ENCODE data around the gene UBP1.
"Not testable (repeated sequence)": the region's sequence is repeated elsewhere in the genome, so short reads cannot be mapped to it uniquely, and the experiment has no call there.

Gene UBP1

GRCh38 chr3:33426068-33426467, 14.1 kb downstream of the UBP1 start:
- DNase-seq (ENCODE audit: low spot score in 2 of 2): no peak
- Histone ChIP-seq H3K36me3 (replicated peaks) (peaks cover 28% of the 10 kb centered on the region), H3K9me3 (no peaks in the 10 kb centered on the region), H3K27me3 (ENCODE audit: low read depth) (no peaks in the 10 kb centered on the region), H3K4me3 (no peak overlapping the region), H3K4me1 (peaks cover 29% of the 10 kb centered on the region)
- in situ Hi-C loops (cut with MboI; ENCODE audit: low sequenced_read_pairs): no loop called here

GRCh38 chr3:33425453-33425852, 14.8 kb downstream of the UBP1 start:
- H3K4me3 ChIP-seq: no peak overlapping the region
- H3K9me3 ChIP-seq: no peaks in the 10 kb centered on the region
- H3K36me3 ChIP-seq (replicated peaks): peaks cover 33% of the 10 kb centered on the region
- DNase-seq (ENCODE audit: low spot score in 2 of 2): no peak
- no peaks in the 10 kb centered on the region for H3K27me3 ChIP-seq (ENCODE audit: low read depth)
- in situ Hi-C loops (cut with MboI; ENCODE audit: low sequenced_read_pairs): no loop called here
- H3K4me1 ChIP-seq: peaks cover 29% of the 10 kb centered on the region

GRCh38 chr3:33424606-33425452, 15.4 kb downstream of the UBP1 start:
- no peaks in the 10 kb centered on the region for H3K9me3 ChIP-seq
- H3K4me1 ChIP-seq: peaks cover 29% of the 10 kb centered on the region
- in situ Hi-C loops (cut with MboI; ENCODE audit: low sequenced_read_pairs): no loop called here
- peaks cover 35% of the 10 kb centered on the region for H3K36me3 ChIP-seq (replicated peaks)
- H3K4me3 ChIP-seq: no peak overlapping the region
- no peak for DNase-seq (ENCODE audit: low spot score in 2 of 2)
- H3K27me3 ChIP-seq (ENCODE audit: low read depth): no peaks in the 10 kb centered on the region

GRCh38 chr3:33420966-33421365, 19.2 kb downstream of the UBP1 start:
- in situ Hi-C loops (cut with MboI; ENCODE audit: low sequenced_read_pairs): no loop called here
- H3K4me3 ChIP-seq: no peak overlapping the region
- DNase-seq (ENCODE audit: low spot score in 2 of 2): no peak
- H3K27me3 ChIP-seq (ENCODE audit: low read depth): no peaks in the 10 kb centered on the region
- H3K4me1 ChIP-seq: peaks cover 7% of the 10 kb centered on the region
- peaks cover 50% of the 10 kb centered on the region for H3K36me3 ChIP-seq (replicated peaks)
- H3K9me3 ChIP-seq: no peaks in the 10 kb centered on the region

- in situ Hi-C loops (cut with MboI; ENCODE audit: low sequenced_read_pairs): no loop called here
- Histone ChIP-seq H3K9me3 (no peaks in the 10 kb centered on the region), H3K36me3 (replicated peaks) (peaks cover 44% of the 10 kb centered on the region), H3K4me1 (no peaks in the 10 kb centered on the region; the same call in 1 of the 2 replicates), H3K4me3 (no peak overlapping the region), H3K27me3 (ENCODE audit: low read depth) (no peaks in the 10 kb centered on the region)
- DNase-seq (ENCODE audit: low spot score in 2 of 2): no peak
These were observed 20.3 kb downstream of the UBP1 start for GRCh38 chr3:33419948-33420347.

GRCh38 chr3:33417066-33417673, 23.0 kb downstream of the UBP1 start:
- Histone ChIP-seq H3K4me1 (no peaks in the 10 kb centered on the region), H3K4me3 (no peak overlapping the region), H3K27me3 (ENCODE audit: low read depth) (no peaks in the 10 kb centered on the region), H3K9me3 (no peaks in the 10 kb centered on the region), H3K36me3 (replicated peaks) (peaks cover 48% of the 10 kb centered on the region)
- in situ Hi-C loops (cut with MboI; ENCODE audit: low sequenced_read_pairs): no loop called here
- no peak for DNase-seq (ENCODE audit: low spot score in 2 of 2)

GRCh38 chr3:33410816-33411215, 29.4 kb downstream of the UBP1 start:
- H3K9me3 ChIP-seq; DNase-seq (ENCODE audit: low spot score in 2 of 2); H3K4me3 ChIP-seq; H3K4me1 ChIP-seq; in situ Hi-C loops (cut with MboI; ENCODE audit: low sequenced_read_pairs); H3K27me3 ChIP-seq (ENCODE audit: low read depth): not testable (repeated sequence)
- H3K36me3 ChIP-seq (replicated peaks): peaks cover 66% of the 10 kb centered on the region

- no peak for DNase-seq (ENCODE audit: low spot score in 2 of 2)
- Histone ChIP-seq H3K4me3 (no peak overlapping the region), H3K36me3 (replicated peaks) (peaks cover 78% of the 10 kb centered on the region), H3K4me1 (no peaks in the 10 kb centered on the region), H3K27me3 (ENCODE audit: low read depth) (no peaks in the 10 kb centered on the region), H3K9me3 (no peaks in the 10 kb centered on the region)
- in situ Hi-C loops (cut with MboI; ENCODE audit: low sequenced_read_pairs): no loop called here
These were observed 36.4 kb downstream of the UBP1 start for GRCh38 chr3:33403756-33404155.

GRCh38 chr3:33402936-33403335, 37.3 kb downstream of the UBP1 start:
- in situ Hi-C loops (cut with MboI; ENCODE audit: low sequenced_read_pairs): no loop called here

GRCh38 chr3:33401781-33402180, 38.4 kb downstream of the UBP1 start:
- no peaks in the 10 kb centered on the region for H3K4me1 ChIP-seq
- H3K27me3 ChIP-seq (ENCODE audit: low read depth): no peaks in the 10 kb centered on the region
- H3K9me3 ChIP-seq: no peaks in the 10 kb centered on the region
- no peak overlapping the region for H3K4me3 ChIP-seq
- DNase-seq (ENCODE audit: low spot score in 2 of 2): no peak
- in situ Hi-C loops (cut with MboI; ENCODE audit: low sequenced_read_pairs): no loop called here
- peaks cover 81% of the 10 kb centered on the region for H3K36me3 ChIP-seq (replicated peaks)

More at GRCh38 chr3:33402936-33403335, 37.3 kb downstream of the UBP1 start:
- Histone ChIP-seq H3K9me3 (no peaks in the 10 kb centered on the region), H3K36me3 (replicated peaks) (peaks cover 78% of the 10 kb centered on the region), H3K4me1 (no peaks in the 10 kb centered on the region), H3K4me3 (no peak overlapping the region), H3K27me3 (ENCODE audit: low read depth) (no peaks in the 10 kb centered on the region)
- no peak for DNase-seq (ENCODE audit: low spot score in 2 of 2)

GRCh38 chr3:33398410-33398809, 41.8 kb downstream of the UBP1 start:
- H3K9me3 ChIP-seq: no peaks in the 10 kb centered on the region
- H3K27me3 ChIP-seq (ENCODE audit: low read depth): no peaks in the 10 kb centered on the region
- DNase-seq (ENCODE audit: low spot score in 2 of 2): no peak
- no peak overlapping the region for H3K4me3 ChIP-seq
- H3K36me3 ChIP-seq (replicated peaks): peaks cover 85% of the 10 kb centered on the region
- in situ Hi-C loops (cut with MboI; ENCODE audit: low sequenced_read_pairs): no loop called here
- no peaks in the 10 kb centered on the region for H3K4me1 ChIP-seq

- H3K4me3 ChIP-seq: no peak overlapping the region
- H3K36me3 ChIP-seq (replicated peaks): peaks cover 86% of the 10 kb centered on the region
- no peak for DNase-seq (ENCODE audit: low spot score in 2 of 2)
These were observed 44.3 kb downstream of the UBP1 start for GRCh38 chr3:33395900-33396299.

GRCh38 chr3:33394403-33395054, 45.7 kb downstream of the UBP1 start:
- Histone ChIP-seq H3K36me3 (replicated peaks) (peaks cover 84% of the 10 kb centered on the region), H3K9me3 (no peaks in the 10 kb centered on the region), H3K4me1 (no peaks in the 10 kb centered on the region), H3K4me3 (no peak overlapping the region), H3K27me3 (ENCODE audit: low read depth) (no peaks in the 10 kb centered on the region)
- DNase-seq (ENCODE audit: low spot score in 2 of 2): no peak
- in situ Hi-C loops (cut with MboI; ENCODE audit: low sequenced_read_pairs): no loop called here

More at GRCh38 chr3:33395900-33396299, 44.3 kb downstream of the UBP1 start:
- H3K27me3 ChIP-seq (ENCODE audit: low read depth): no peaks in the 10 kb centered on the region
- H3K9me3 ChIP-seq: no peaks in the 10 kb centered on the region
- no peaks in the 10 kb centered on the region for H3K4me1 ChIP-seq
- in situ Hi-C loops (cut with MboI; ENCODE audit: low sequenced_read_pairs): no loop called here

- no peaks in the 10 kb centered on the region for H3K9me3 ChIP-seq
- H3K36me3 ChIP-seq (replicated peaks): peaks cover 79% of the 10 kb centered on the region
- H3K4me3 ChIP-seq: no peak overlapping the region
- in situ Hi-C loops (cut with MboI; ENCODE audit: low sequenced_read_pairs): no loop called here
- H3K4me1 ChIP-seq: peaks cover 11% of the 10 kb centered on the region
- DNase-seq (ENCODE audit: low spot score in 2 of 2): no peak
- no peaks in the 10 kb centered on the region for H3K27me3 ChIP-seq (ENCODE audit: low read depth)
These were observed 47.5 kb downstream of the UBP1 start for GRCh38 chr3:33392703-33393125.
